HL-60 (cell line): Measurements from ENCODE around the gene PFDN4.
"Not testable (repeated sequence)": the region's sequence is repeated elsewhere in the genome, so short reads cannot be mapped to it uniquely, and the experiment has no call there.

ENCODE experiments used
- DNase-seq, 2 experiments: peaks; one replicate each; pipeline ENCODE4 v3.0.0-alpha.2; 2010 to 2020; ENCODE audit warnings: low read depth in 1 of 2, low spot score in 1 of 2
- H3K27ac ChIP-seq: fragments of 250-450 bp; sonication (Bioruptor Pico); replicated peaks from 2 replicates; pipeline ENCODE4 v1.5.1; 2020; ENCODE audit warnings: mild to moderate bottlenecking, moderate library complexity
- H3K27me3 ChIP-seq: fragments of 250-450 bp; sonication (Bioruptor Pico); 2 replicates; pipeline ENCODE4 v1.5.1; 2021; ENCODE audit warnings: mild to moderate bottlenecking, moderate library complexity; ENCODE audit not compliant: insufficient read depth, poor library complexity, severe bottlenecking
- H3K4me3 ChIP-seq: replicated peaks from 2 replicates; pipeline ENCODE4 v1.5.1; 2011; ENCODE audit warnings: mild to moderate bottlenecking, control low read depth, low read length; ENCODE audit not compliant: insufficient read depth
- GABPA ChIP-seq: IDR thresholded peaks from 2 replicates; pipeline ENCODE4 v1.6.1; 2012; ENCODE audit warnings: low read depth
- POLR2AphosphoS5 ChIP-seq: IDR thresholded peaks from 2 replicates; pipeline ENCODE4 v1.6.1; 2012; ENCODE audit warnings: low read depth
- SPI1 ChIP-seq: IDR thresholded peaks from 2 replicates; pipeline ENCODE4 v1.6.1; 2012; ENCODE audit warnings: low read depth, mild to moderate bottlenecking, borderline replicate concordance
- TF ChIP-seq, protein P1 (sequence below): IDR thresholded peaks from one replicate; pipeline ENCODE4 v1.5.1; 2011; ENCODE audit warnings: low read length, control low read depth, inconsistent platforms; ENCODE audit not compliant: insufficient read depth
- TF ChIP-seq, protein P2 (sequence below): IDR thresholded peaks from 2 replicates; pipeline ENCODE4 v1.6.1; 2012; ENCODE audit warnings: low read depth; ENCODE audit not compliant: insufficient replicate concordance

Gene PFDN4

DNA sequence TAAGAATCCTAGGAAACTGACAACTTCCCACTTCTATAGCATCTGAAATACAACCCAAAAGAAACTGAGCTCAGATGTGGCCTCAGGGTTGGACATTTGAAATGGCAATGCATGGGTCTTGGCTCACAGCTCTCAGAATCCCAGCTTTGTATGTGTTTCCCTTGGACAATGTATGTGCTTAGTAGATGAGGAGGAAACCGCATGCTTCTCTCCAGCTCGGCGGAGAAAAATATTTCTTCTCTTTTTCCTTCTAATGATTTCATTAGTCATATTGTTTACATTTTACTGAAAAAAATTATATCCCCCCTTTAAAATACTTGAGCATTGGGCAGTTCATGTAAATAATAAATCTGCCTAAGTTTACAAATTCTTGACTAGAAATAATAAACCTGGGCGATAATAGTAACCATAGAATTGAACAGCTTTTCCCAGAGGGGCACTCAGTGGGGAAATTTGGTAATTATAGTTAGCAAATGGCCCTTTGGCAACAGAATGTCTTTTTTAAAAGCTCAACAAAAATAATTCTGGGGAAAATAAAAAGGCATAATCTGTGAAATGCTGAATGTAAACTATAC, 55.3 kb downstream of the PFDN4 start:
- DNase-seq = no peak
- no peak overlapping the region for H3K4me3 ChIP-seq
- peaks cover 4% of the 10 kb centered on the region for H3K27me3 ChIP-seq
- TF ChIP-seq GABPA (no peak), SPI1 (no peak), POLR2AphosphoS5 (no peak)
- TF ChIP-seq, protein P1, sequence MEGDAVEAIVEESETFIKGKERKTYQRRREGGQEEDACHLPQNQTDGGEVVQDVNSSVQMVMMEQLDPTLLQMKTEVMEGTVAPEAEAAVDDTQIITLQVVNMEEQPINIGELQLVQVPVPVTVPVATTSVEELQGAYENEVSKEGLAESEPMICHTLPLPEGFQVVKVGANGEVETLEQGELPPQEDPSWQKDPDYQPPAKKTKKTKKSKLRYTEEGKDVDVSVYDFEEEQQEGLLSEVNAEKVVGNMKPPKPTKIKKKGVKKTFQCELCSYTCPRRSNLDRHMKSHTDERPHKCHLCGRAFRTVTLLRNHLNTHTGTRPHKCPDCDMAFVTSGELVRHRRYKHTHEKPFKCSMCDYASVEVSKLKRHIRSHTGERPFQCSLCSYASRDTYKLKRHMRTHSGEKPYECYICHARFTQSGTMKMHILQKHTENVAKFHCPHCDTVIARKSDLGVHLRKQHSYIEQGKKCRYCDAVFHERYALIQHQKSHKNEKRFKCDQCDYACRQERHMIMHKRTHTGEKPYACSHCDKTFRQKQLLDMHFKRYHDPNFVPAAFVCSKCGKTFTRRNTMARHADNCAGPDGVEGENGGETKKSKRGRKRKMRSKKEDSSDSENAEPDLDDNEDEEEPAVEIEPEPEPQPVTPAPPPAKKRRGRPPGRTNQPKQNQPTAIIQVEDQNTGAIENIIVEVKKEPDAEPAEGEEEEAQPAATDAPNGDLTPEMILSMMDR = no peak
- TF ChIP-seq, protein P2, sequence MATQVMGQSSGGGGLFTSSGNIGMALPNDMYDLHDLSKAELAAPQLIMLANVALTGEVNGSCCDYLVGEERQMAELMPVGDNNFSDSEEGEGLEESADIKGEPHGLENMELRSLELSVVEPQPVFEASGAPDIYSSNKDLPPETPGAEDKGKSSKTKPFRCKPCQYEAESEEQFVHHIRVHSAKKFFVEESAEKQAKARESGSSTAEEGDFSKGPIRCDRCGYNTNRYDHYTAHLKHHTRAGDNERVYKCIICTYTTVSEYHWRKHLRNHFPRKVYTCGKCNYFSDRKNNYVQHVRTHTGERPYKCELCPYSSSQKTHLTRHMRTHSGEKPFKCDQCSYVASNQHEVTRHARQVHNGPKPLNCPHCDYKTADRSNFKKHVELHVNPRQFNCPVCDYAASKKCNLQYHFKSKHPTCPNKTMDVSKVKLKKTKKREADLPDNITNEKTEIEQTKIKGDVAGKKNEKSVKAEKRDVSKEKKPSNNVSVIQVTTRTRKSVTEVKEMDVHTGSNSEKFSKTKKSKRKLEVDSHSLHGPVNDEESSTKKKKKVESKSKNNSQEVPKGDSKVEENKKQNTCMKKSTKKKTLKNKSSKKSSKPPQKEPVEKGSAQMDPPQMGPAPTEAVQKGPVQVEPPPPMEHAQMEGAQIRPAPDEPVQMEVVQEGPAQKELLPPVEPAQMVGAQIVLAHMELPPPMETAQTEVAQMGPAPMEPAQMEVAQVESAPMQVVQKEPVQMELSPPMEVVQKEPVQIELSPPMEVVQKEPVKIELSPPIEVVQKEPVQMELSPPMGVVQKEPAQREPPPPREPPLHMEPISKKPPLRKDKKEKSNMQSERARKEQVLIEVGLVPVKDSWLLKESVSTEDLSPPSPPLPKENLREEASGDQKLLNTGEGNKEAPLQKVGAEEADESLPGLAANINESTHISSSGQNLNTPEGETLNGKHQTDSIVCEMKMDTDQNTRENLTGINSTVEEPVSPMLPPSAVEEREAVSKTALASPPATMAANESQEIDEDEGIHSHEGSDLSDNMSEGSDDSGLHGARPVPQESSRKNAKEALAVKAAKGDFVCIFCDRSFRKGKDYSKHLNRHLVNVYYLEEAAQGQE = no peak
- H3K27ac ChIP-seq = no peak overlapping the region

DNA sequence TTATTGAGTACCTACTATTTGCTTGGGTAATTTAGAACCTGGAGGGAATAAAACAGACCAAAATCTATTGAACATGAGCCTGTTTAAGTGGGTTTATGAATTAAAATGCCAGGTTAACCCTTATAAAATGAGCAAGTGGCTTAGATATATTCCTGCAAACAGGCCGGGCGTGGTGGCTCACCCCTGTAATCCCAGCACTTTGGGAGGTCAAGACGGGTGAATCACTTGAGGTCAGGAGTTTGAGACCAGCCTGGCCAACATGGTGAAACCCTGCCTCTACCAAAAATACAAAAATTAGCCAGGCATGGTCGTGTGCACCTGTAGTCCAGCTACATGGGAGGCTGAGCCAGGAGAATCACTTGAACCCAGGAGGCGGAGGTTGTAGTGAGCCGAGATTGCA, 57.9 kb downstream of the PFDN4 start:
- H3K27ac ChIP-seq, H3K4me3 ChIP-seq, DNase-seq, H3K27me3 ChIP-seq: not testable (repeated sequence)

DNA sequence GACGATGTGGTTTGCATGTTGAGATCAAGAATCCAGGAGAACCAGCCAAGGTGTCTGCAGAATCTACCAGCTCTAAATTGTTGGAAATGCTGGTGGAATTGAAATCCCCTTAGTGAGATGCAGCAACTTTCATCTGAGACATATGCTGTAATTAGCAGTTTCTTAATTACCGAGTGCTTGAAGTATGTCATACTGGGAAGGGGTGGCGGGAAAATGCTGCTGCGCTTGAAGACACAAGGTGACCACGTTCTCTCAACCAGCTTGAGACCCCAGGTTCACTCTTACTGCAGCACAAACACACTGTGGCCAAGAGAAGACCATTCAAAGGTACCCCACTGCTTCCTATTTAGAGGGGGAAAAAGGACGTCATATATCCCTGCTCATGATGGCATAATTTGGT, 59.0 kb downstream of the PFDN4 start:
- TF ChIP-seq, protein P2 = no peak
- TF ChIP-seq SPI1 (no peak), POLR2AphosphoS5 (no peak), GABPA (no peak)
- TF ChIP-seq, protein P1 = no peak
- DNase-seq = no peak
- no peak overlapping the region for H3K4me3 ChIP-seq
- no peak overlapping the region for H3K27ac ChIP-seq
- H3K27me3 ChIP-seq = peaks cover 6% of the 10 kb centered on the region

DNA sequence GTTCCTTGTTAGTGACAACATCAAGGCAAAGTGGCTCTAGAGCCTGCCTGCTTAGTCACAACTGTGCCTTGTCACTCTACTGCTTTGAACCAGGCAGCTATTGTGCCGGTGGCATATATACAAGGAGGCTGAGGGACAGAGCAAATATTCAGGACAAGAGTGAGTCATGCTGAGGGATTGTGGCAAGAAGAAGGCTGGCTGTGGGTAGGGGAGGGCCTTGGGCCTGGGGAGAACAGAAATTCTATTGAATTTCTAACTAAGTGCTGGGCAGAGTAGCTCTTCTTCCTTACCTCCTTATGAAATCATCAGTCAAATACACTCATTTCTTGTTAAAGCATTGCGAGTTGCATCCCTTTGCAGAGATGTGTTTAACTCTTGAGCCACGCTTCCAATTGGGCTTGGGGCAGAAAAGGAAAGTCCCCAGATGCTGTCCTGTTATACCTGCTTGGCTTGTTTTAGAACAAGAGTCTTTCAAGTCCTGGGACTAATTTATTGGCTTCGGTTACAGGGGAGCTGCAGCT, 59.7 kb downstream of the PFDN4 start:
- H3K4me3 ChIP-seq = no peak overlapping the region
- no peak for TF ChIP-seq POLR2AphosphoS5
- no peak for DNase-seq
- H3K27me3 ChIP-seq = peaks cover 6% of the 10 kb centered on the region
- no peak overlapping the region for H3K27ac ChIP-seq

DNA sequence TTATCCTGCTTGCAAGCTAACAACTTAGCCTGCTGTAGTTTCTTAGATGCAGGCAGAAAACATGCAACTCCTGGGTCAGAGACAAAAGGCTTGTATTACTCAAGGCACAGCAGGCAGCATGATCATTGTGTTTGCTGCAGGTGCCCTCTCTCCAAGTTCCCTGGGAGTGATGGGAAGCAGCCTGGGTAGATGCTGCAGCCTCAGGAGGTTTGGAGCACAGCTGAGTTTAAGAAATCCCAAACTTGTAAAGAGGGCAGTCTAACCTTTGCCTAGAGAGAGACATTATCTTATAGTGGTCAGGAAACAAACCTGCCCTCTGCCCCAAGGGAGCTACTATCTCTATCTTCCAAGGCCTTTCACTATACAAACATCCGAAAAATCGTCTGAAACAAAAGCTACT, 61.1 kb downstream of the PFDN4 start:
- H3K27ac ChIP-seq = no peak overlapping the region
- peaks cover 4% of the 10 kb centered on the region for H3K27me3 ChIP-seq
- no peak for DNase-seq
- no peak overlapping the region for H3K4me3 ChIP-seq
- TF ChIP-seq, protein P1 = no peak
- no peak for TF ChIP-seq SPI1
